LHCN-M2 (cell line): ENCODE results near the gene SUSD3. TPM values are rescaled to one million over a fixed set of nuclear protein-coding genes. Genes with fewer than 3 reads are reported as not detected.

Source experiments
- DNase-seq: peaks from one replicate; pipeline ENCODE4 v3.0.0-alpha.2; 2012; ENCODE audit warnings: low read depth
- total RNA-seq: library from RNA; depleted of rRNA; stranded (reverse); fragments of >200 nt; gene quantifications from 2 replicates; pipeline ENCODE4 v1.2.3, GENCODE V29; 2014

SUSD3 gene
- total RNA-seq, 1 experiment from 2014 or later: not detected

GRCh38 chr9:93123561-93124283 lies 65.2 kb downstream of the SUSD3 start:
- no peak for DNase-seq

GRCh38 chr9:93124793-93125192 lies 66.3 kb downstream of the SUSD3 start:
- no peak for DNase-seq

GRCh38 chr9:93125331-93125894 lies 66.9 kb downstream of the SUSD3 start:
- DNase-seq: no peak

GRCh38 chr9:93126151-93126781 lies 67.8 kb downstream of the SUSD3 start:
- no peak for DNase-seq

- DNase-seq: no peak
Observed at GRCh38 chr9:93126825-93127368, 68.4 kb downstream of the SUSD3 start.

GRCh38 chr9:93127395-93127911 lies 69.0 kb downstream of the SUSD3 start:
- peak; percentile 50 for DNase-seq

- no peak for DNase-seq
Observed at GRCh38 chr9:93128011-93128714, 69.7 kb downstream of the SUSD3 start.

- DNase-seq: no peak
Observed at GRCh38 chr9:93128715-93129224, 70.3 kb downstream of the SUSD3 start.

GRCh38 chr9:93129286-93129685 lies 70.8 kb downstream of the SUSD3 start:
- DNase-seq: no peak

- DNase-seq: no peak
Observed at GRCh38 chr9:93129691-93130500, 71.4 kb downstream of the SUSD3 start.

- DNase-seq: no peak
Observed at GRCh38 chr9:93130861-93131481, 72.5 kb downstream of the SUSD3 start.

GRCh38 chr9:93131599-93132286 lies 73.2 kb downstream of the SUSD3 start:
- no peak for DNase-seq

GRCh38 chr9:93132287-93132927 lies 73.9 kb downstream of the SUSD3 start:
- DNase-seq: peak; percentile 25

GRCh38 chr9:93132946-93133680 lies 74.6 kb downstream of the SUSD3 start:
- no peak for DNase-seq

GRCh38 chr9:93133681-93134014 lies 75.1 kb downstream of the SUSD3 start:
- peak; percentile 60 for DNase-seq

- peak; percentile 42 for DNase-seq
Observed at GRCh38 chr9:93134015-93134739, 75.7 kb downstream of the SUSD3 start, which contains the start of gene NINJ1. Gene NINJ1, minus strand, starts transcription at chr9:93134251. Its CDS starts 34 bp downstream, at chr9:93134217.
